ENCODE results near the gene SH2D4B.

Gene SH2D4B

DNA sequence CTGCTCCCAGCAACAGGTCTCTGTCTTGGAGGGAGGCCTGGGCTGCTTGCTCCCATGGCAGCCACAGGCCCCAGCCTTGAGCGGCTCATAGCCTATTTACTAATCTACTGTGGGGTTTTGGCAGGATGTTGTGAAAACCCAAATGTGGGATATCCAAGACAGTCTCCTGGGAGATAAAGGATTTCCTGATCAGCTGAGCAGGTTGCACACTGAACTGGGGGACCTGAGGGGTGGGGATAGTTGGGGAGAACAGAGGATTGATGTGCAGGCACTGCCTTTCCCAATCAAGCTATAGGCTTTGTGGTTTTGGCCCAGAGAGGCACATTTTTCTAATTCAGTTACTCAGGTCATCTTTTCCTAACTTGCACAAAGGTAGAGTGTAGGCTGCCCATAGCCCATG is 92.6 kb downstream of the SH2D4B start:
- no peak for DNase-seq (ENCODE audit: low read depth in 1 of 2, low spot score in 1 of 2)

DNA sequence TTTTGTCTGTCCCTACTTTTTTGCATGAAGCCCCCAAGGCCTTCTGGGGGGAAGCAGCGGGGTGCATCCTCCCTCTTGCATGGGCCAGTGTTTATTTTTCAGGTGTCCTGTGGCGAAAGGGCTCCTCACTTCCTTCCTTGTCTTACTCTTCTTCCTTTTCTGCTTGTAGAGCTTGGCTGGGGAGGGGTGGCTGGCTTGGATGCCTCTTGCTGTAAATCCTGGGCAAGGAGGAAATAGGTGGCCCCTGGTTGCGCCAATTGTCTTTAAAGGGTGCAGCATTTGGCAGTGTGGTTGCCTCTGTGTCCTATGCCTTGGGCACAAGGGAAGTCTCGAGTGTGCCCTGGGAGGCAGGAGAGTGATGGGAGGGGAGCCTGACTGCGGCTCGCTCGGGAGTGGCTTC is 95.0 kb downstream of the SH2D4B start:
- DNase-seq (ENCODE audit: low read depth in 1 of 2, low spot score in 1 of 2) = no peak

DNA sequence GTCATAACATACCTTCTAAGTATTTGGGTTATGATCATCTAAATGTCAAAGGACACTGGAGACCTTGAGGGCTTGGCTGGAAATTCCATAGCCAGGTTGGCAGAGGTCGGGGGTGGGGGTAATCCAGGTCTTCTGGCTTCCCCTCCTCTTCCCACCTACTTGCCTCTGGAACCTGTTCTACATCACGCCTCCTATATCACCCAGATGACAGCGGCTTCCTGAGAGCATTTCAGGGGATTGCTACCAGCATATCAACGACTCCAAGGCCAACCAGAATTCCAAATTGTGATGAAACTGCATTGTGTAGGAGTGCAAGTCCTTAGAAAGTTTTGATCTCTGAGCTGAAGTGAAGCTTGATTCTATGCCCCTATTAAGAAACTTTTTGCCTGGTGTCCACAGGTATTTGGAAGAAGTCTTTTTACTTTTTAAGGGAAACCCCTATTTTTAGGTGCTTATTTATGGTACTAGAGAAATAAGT is 95.7 kb downstream of the SH2D4B start:
- DNase-seq (ENCODE audit: low read depth in 1 of 2, low spot score in 1 of 2) = no peak

DNA sequence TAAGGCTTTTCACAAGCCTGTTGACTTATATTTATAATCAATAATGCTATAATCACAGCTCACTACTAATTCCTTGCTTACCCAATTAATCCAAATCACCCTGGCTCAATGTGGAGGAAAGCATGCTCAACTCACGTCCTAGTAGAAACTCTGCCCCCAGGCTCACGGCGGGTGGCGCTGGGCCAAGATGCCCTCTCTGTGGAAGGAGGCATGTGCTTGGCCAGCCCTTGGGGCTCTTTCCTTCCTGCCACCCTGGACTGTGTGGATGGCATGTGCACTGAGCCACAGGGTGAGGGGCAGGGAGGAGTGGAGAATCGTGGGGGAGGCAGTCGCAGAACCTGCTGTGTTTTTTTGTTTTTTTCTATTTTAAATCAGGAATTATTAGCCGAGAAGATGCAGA is 96.2 kb downstream of the SH2D4B start:
- DNase-seq (ENCODE audit: low read depth in 1 of 2, low spot score in 1 of 2) = no peak

DNA sequence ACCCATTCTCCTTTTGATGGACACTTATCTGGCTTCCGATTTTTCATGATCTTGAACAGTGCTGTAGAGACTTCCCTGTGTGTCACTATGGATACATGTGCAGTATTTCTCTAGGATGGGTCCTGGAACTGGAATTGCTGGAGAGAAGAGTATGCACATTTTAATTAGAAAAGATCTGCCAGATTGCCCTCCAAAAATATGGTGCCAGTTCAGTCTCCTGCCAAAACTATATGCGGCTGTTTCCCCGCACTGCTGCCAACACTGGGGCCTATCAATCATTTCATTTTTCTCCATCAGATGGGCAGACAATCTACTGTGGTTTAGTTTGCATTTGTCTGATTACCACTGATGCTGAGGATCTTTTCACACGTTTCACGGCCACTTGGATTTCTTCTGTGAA is 105.0 kb downstream of the SH2D4B start:
- DNase-seq (ENCODE audit: low read depth in 1 of 2, low spot score in 1 of 2) = no peak

DNA sequence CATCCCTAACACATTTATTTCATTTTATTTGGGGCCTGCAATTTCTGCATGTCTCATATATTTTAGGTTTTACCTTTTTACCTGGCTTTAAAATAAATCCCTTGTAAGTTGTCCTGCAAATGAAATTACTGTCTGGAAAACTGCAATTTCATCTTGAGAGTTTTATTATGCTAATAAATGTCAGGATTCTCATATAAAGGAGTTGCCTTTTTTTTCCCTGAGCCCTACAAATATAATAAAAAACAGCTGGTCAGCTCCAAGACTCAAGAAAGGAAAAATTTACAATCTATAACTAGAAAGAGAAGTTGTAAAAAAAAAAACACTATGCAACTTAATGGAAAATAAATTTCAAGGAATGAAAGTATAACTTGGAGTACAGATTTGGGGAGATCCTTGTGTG is 108.7 kb downstream of the SH2D4B start:
- DNase-seq (ENCODE audit: low read depth in 1 of 2, low spot score in 1 of 2) = no peak

DNA sequence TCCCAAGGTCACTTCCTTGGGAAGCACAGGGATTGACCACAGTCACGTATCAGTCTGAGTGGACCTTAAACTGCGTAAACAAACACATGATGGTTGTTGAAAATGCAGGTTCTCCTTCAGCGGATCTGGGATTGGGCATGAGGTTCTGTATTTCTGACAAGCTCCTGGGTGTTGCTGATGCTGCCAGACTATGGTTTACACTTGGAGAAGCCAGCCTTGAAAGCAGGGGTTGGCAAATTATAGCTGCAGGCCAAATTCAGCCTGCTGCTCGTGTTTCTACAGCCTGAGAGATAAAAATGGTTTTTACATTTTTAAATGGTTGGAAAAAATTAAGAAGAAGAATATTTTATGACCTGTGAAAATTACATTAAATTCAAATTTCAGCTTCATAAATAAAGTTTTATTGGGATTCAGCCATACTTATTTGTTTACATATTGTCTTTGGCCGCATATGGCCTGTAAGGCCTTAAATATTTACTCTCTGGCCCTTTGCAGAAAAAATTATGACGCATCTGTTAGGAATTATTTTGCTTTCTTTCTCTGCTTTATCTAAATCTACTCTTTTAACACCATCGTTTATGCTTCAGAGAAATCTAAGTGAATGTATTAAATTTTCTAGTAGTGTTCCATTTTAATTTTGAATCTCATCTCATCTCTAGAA is 109.6 kb downstream of the SH2D4B start:
- DNase-seq (ENCODE audit: low read depth in 1 of 2, low spot score in 1 of 2) = no peak

DNA sequence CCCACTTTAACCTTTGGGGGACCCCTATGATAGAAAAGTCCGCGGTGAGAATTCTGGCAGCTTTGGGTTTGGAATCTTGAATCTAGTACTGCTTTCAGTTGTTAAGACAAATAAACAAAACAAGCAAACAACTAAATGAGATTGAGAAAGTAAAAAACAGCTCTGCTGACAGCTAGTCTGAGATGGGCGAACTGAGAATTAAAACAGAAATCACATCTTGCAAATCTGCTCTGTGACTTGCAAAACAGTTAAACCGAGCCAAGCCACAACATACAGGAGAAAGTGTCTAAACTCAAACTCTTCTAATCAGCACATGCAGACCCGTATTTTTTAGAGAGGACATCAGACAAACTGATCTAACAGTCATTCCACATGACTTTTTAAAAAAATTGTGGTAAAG is 110.4 kb downstream of the SH2D4B start:
- no peak for DNase-seq (ENCODE audit: low read depth in 1 of 2, low spot score in 1 of 2)

DNA sequence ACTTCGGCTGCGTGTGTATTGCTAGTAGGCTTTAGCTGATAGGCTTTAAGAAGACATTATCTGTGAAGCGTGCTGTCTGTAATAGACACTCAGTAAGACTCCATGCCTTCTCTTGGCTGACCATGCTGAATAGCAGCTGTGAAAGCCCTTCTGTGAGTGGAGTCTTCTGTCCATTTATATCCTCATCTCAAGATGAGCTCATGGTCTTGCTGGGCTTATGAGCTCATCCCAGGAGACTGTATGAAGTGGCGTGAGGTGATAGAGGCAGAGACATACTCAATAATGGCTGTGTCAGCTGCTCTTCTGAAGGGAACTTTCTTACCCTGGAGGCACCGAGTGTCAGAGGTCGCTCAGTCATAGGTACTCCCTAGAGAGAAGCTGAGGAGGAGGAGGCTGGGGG is 111.5 kb downstream of the SH2D4B start:
- no peak for DNase-seq (ENCODE audit: low read depth in 1 of 2, low spot score in 1 of 2)

DNA sequence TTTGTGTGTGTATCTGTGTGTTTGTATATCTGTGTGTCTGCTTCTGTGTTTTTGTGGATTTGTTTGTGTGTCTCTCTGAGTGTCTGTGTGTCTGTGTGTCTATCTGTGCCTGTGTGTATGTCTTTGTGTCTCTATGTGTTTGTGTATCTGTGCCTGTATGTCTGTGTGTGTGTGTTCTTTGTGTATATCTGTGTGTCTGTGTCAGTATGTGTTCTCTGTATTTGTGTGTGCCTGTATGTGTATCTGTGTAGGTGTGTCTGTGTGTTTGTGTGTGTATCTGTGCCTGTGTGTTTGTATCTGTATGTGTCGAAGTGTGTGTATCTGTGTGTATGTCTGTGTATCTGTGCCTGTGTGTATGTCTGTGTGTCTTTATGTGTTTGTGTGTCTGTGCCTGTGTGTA is 118.2 kb downstream of the SH2D4B start:
- DNase-seq (ENCODE audit: low read depth in 1 of 2, low spot score in 1 of 2) = no peak

DNA sequence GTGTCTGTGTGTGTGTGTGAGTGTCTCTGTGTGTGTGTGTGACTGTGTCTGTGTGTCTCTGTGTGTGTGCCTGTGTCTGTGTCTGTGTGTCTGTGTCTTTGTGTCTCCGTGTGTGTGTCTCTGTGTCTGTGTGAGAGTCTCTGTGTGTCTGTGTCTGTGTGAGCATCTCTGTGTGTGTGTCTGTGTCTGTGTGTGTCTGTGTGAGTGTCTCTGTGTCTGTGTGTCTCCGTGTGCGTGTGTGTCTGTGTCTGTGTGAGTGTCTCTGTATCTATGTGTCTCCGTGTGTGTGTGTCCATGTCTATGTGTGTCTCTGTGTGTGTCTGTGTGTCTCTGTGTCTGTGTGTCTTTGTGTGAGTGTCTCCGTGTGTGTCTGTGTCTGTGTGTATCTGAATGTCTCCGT is 120.4 kb downstream of the SH2D4B start:
- DNase-seq (ENCODE audit: low read depth in 1 of 2, low spot score in 1 of 2) = no peak

DNA sequence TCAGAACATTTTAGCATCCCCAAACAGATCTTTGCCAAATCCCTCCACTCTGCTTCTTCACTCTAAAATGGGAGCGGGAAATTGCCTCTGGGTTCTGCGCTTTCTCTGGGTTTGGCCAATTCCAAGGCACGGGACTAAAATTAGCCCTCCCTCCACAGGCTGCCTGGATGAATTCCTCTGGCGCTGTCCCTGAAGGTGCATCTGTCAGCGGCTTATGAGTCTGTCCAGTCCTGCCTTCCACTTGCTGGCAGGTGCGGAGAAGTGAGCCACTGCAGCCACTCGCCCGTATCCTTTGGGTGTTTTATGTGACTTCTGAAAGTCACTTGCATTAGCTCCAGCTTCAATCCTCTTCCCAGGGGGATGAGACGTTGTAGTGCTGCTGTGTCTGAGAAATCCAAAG is 121.6 kb downstream of the SH2D4B start:
- DNase-seq (ENCODE audit: low read depth in 1 of 2, low spot score in 1 of 2) = no peak

DNA sequence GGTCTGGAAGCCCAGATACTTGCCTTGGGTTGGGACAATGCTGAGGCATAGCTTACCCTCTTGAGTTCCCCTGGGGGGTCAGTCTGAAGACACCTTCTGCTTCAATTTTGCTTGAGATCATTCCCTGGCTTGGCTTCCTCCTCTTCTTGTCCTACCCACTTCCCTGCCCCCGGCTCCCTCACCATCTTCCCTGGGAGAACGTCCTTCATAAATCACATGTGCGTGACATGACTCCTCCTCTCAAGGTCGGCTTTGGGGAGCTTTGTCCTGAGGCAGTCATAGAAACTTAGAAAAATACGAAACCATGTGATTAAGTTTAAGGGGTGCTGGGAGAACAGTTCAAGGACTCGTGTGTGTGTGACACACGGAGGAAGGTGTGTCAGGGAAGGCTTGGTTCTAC is 122.6 kb downstream of the SH2D4B start:
- no peak for DNase-seq (ENCODE audit: low read depth in 1 of 2, low spot score in 1 of 2)

DNA sequence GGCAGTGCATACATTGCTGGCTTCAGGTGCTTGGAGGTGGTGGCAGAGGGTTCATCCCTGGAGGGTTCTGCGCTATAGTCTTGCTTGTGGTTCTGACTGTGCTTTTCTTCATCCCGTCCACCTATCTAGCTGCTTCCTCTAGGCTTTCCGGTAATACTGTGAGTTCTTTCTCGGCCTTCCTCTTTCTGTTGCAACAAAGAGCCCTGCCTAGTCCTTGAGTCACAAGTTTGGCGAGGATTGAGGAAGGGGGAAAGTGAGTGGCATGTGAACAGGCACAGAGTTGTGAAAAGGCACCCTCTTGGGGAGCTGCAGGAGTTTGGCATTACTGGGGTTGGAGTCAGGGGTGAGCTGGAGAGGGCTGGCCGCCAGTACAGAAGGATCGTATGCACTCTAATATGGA is 123.0 kb downstream of the SH2D4B start:
- DNase-seq (ENCODE audit: low read depth in 1 of 2, low spot score in 1 of 2) = no peak

DNA sequence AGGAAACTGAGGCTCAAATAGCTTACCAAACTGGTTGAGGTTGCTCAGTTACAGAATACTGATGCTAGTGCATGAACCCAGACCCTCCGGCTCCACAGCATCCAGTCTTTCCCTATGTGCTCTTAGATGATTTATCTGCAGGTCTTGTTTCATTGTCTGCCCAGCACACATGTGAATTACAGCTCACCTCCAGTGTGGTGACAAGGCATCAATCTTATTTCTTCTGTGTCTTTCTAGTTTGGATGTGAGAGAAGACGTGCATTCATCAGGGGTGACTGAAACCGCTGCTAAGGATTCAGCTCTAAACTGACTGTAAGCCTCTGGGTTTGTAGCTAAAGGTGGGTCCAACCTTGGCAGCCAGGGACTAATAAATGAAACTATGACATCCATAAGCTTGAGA is 123.8 kb downstream of the SH2D4B start:
- no peak for DNase-seq (ENCODE audit: low read depth in 1 of 2, low spot score in 1 of 2)

DNA sequence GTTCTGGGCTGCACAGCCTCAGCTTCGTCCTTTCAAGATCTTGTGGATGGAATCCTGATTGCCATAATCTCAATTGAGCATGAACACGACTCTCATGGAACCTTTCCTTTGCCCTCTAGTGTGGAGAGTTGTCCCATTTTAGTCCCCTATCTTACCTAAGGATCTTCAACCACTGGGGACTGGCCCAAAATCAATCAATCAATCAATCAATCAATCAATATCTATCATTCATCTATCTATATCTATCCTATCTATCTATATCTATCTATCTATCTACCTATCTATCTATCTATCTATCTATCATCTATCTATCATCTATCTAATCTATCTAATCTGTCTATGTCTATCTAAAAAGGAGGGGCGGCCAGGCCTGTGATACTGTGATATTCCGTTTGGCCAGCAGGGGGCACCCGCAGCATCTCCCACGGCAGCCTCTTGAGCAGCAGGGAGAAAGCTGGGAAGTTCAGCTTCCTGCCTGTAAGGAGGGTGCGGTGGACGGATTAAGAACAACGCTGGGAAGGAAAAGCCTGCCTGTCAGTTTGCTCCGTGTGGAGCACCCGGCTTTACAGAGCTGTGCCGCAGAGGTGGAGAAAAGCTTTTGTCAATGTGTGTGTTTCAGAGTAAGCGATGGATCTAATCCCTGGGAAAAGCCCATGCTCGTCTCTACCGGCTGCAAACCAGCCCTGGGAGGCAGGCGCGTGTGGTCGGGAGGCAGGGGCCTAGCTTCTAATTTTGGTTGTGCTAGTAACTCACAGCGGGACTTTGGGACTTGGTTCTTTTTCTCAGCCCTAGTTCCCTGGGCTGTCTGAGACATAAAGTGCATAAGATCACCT is 124.9 kb downstream of the SH2D4B start:
- peak; percentile 48 to 51 for DNase-seq (ENCODE audit: low read depth in 1 of 2, low spot score in 1 of 2)

DNA sequence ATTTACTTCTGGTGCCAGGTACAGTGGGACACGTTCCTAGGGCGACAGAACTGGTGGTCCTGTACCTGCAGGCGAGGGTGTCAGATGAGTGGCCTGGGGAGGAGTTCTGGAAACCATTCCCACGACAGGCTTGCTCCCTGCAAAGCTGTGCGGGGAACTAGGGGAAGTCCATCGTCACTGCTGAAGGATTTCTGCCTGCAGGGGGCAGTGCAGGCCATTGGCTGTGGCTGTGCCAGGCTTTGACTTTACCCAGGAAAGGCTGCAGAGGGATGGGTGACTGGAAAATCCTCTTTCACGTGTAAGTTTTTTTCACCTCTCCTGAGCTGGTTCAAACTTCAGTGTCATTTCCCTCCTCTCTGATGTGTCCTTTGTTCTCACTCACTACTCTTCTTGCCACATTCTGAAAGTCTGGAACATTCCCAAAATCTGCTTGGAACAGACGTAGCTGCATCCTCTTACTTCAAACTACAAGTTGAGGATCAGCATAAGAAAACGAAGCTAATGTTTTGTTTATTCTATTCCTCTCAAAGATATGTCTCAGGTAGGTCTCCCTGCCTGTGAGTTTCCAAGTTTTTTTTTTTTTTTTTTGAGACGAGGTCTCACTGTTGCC is 126.5 kb downstream of the SH2D4B start:
- peak in 1 of 2 donors; percentile 21 for DNase-seq (ENCODE audit: low read depth in 1 of 2, low spot score in 1 of 2)

DNA sequence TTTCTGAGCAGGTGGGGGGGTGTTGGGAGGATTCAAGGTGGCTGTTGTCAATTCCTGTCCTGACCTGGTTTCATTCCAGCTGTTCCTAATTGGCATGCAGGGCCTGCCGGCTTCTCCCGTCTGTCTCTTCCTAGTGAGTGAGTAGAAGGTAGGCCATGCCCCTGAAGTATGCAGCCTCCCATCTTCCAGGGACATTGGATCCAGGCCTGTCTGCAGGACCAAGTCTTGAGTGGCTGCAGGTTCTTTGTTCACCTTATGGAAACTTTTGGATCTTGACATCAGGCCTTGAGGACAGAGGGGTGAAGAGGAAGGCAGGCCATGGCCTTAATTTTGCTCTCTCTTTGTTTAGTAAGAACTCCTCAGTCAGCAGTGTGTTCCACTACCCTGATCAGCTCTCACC is 131.8 kb downstream of the SH2D4B start:
- DNase-seq (ENCODE audit: low read depth in 1 of 2, low spot score in 1 of 2) = no peak

DNA sequence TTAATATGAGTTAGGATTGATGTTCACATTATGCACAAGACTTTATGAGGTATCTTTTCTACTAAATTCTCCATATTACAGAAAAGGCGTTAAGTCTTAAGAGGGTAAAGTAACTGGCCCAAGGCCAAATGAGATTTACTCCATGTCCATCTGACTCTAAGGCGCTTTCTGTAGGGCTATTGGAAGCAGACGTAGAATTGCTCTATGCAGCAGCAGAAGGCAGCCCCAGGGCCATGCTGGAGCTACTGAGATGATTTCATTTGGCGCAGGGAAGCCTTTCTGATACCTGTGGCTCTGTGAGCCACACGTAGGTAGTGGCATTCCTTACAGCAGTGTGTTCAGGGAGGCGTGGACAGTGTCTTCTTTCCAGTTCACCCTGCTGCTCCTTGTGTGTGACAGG is 133.1 kb downstream of the SH2D4B start:
- DNase-seq (ENCODE audit: low read depth in 1 of 2, low spot score in 1 of 2) = no peak

DNA sequence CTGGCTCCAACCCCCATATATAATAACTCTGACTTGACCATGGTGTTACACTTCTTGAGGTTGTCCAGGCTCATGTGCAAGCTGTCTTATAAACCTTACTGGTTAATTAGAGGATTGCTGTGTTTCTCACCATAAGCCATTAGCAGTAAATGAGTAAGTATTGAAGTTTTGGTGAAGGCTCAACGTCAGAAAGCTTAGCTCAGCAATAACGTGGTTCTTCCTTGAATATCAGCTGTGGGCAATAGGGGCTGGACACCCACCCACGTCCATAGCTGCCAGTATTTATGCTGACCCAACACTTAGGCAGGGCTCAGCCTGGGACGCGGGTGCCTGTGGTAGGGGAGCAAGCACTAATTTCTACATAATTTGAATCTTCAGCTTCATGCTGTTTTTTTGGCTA is 134.1 kb downstream of the SH2D4B start:
- DNase-seq (ENCODE audit: low read depth in 1 of 2, low spot score in 1 of 2) = no peak

DNA sequence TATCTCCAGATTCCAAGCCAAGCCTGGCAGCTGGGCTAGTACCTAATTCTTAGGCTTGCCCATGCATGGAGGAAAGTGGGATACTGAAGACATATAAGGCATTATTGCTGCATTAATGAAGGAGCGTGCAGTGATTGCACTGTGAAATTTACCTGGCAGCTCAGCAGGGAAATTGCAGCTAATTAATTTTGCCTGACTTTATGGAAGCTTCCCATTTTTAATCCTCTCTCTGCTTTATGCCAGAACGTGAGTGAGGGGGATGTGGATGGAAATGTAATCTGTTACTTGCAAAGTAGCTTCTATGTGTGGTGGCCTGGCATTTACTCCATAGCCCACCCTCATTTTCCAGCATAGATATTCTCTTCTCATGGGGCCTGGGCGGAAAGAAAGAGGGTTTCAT is 134.9 kb downstream of the SH2D4B start:
- no peak for DNase-seq (ENCODE audit: low read depth in 1 of 2, low spot score in 1 of 2)

DNA sequence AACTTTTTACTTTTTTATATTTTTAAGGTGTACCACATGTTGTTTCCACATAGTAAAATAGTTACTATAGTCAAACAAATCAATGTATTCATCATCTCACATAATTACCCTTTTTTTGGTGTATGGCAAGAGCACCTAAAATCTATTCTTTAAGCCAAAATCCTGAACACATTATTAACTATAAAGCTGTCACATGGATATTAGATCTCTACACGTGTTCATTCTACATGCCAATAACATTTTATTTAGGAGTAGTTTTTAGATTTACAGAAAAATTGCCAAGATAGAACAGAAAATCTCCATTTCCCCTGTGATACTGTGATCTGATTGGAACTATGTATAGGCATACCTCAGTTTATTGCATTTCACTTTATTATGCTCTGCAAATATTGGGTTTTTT is 137.1 kb downstream of the SH2D4B start:
- no peak for DNase-seq (ENCODE audit: low read depth in 1 of 2, low spot score in 1 of 2)

Measured in activated CD4-positive, alpha-beta T cell treated with anti-CD3 and anti-CD28 coated beads, Interleukin-2, amount 50 U/mL, for 24 hours (primary cell).